H4 (cell line): Measurements from ENCODE around the gene RHBDL1. TPM values are rescaled to one million over a fixed set of nuclear protein-coding genes. Genes with fewer than 3 reads are reported as not detected.
"Not testable (repeated sequence)": the region's sequence is repeated elsewhere in the genome, so short reads cannot be mapped to it uniquely, and the experiment has no call there.

Experiments used
- DNase-seq: peaks from one replicate; pipeline ENCODE4 v3.0.0-alpha.2; 2015; ENCODE audit warnings: low spot score
- total RNA-seq: library from RNA; depleted of rRNA; stranded (reverse); fragments of >200 nt; shearing (Covaris generic); gene quantifications from 2 replicates; pipeline ENCODE4 v1.2.3, GENCODE V29; 2014

The RHBDL1 gene
- total RNA-seq, 1 experiment from 2014 or later = 0.31 TPM

DNA sequence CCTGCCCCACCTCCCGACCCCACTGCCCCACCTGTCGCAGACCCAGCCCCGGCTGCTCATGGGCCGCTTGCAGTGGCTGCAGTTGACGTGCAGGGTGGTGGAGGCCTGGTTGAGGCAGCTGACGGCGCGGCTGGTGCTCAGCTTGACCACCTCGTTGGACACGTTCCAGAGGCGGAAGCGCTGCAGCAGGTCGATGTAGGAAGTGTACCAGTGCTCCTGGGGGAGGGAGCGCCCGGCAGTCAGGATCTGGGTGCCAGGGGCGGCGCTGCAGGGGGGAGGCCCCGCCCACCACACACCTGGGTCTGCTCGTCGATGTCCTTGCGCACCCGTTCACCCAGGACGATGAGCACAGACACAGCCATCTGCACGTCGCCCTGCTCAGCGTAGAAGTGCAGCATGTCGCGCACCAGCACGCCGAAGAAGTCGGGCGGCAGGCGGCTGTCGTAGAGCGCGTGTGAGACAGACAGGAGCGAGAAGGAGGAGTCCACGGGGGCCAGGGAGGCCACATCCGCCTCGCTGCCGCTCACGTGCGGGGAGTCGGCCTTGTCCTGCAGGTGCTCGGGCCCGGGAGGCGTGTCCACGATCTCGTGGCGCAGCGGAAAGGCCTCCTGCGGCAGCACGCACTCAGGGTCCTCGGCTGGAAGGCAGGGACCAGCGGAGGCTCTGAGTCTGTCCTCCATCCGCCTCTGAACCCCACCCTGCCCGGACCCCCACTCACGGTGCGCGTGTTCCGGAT, 9.7 kb downstream of the RHBDL1 start:
- no peak for DNase-seq

DNA sequence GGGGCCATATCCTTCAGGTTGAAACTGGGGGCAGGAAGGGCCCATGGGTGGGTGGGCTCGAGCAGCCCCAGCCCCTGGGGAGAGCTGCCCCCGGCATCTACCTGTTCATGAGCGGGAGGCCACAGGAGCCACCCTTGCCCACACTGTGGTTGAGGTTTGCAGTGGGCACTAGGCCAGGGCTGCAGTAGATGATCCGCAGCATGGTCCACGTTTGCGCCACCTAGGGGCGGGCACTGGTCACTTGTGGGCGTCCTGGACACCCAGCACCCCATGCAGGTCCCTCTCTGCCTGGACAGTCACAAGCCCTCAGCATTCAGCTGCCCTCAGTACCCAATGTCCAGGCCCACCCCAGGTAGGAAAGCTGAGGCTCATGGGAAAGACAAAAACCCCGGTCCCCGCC, 10.5 kb downstream of the RHBDL1 start:
- peak; percentile 55 for DNase-seq

DNA sequence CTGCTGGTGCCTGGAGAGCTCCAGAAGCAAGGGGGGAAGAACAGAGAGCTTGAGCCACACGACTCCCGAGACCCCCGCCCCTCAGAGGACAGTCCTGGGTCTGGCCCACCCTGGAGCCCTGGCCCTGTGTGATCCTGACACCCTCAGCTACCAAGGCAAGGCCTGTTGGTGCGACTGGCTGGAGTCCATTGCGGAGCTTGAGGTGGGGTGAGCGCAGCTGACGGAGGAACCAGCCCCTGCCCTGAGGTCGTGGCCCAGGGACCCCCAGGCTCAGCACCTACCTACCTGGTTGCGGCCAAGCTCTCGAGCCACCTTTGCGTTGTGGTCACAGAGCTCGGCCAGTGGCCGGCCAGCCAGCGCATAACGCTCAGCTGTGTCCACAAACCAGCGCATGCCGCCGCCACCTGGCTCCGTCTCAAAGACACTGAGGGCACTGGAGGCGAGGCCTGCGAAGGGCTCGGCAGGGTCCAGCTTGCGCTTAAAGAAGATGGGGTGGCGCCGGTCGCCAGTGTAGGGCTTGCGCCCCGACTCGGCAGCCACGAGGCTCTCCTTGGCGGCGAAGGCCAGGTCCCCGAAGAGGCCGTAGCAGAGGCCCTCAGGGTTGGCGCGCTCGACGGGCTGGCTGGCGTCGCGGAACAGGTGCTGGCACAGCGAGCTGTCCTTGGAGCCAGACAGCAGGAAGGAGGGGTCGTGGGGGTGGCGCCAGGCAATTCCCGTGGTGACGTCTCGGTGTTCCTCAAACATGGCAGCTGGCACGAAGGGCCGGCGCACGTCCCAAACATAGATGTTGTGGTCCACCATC, 11.2 kb downstream of the RHBDL1 start:
- no peak for DNase-seq

DNA sequence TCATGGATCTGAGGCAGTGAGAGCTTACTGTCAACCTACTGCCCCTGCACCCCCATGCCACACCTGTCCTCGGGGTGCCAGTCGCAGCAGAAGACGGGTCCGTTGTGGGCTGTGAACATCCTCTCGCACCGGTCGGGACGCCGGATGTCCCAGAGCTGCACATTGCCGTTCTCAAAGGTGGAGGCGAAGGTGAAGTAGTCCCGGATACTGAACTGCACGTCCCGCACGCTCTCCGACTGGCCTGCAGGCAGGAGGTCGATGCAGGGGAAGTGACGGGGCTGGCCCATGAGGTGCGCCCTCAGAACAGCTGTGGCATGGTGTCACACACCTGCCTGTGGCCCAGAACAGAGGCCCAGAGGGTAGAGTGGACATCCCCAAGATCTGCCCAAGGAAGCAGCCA, 12.0 kb downstream of the RHBDL1 start:
- DNase-seq = no peak

DNA sequence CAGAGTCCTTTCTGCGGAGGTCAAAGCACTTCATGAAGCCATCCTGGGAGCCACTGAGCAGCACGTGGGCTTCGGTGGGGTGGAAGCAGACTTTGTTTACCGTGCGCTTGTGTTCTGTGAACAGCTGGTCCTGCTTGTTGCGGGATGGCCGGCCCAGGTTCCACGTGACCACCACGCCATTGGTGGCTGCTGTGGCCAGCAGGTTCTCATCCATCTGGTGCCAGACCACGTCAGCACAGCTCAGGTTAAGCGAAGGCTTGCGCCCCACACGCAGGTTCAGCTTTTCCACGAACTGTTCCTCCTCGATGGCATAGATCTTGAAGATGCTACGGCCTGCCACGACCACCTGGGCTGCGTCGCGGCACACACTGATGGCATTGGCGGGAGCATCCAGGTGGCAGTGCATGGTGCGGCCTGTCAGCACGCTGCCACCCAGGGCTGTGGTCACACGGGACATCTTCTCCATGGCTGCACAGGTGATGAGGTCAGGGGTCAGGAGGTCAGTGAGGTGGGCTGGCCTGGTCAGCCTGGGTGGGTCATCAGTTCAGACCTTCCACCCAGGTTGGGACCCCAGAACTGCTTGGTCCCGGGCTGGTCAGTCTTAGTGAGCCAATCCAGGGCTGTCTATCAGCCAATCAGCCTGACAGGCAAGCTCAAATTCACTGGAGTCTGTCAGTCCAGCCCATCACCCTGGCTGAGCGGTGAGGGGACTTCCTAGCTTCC, 13.9 kb downstream of the RHBDL1 start:
- DNase-seq = no peak

DNA sequence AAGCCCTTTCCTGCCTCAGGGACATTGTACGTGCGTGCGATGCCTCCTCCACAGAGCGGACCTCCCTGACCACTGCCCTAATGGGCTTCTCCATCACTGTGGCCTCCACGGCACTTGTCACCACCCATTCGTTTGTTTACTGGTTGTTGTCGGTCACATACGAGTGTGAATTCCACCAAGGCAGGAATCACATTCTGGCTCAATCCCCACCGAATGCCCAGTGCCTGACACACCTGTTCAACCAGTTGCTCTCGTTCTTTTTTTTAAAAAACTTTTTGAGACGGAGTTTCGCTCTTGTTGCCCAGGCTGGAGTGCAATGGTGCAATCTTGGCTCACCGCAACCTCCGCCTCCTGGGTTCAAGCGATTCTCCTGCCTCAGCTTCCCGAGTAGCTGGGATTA, 15.8 kb downstream of the RHBDL1 start:
- DNase-seq = not testable (repeated sequence)

DNA sequence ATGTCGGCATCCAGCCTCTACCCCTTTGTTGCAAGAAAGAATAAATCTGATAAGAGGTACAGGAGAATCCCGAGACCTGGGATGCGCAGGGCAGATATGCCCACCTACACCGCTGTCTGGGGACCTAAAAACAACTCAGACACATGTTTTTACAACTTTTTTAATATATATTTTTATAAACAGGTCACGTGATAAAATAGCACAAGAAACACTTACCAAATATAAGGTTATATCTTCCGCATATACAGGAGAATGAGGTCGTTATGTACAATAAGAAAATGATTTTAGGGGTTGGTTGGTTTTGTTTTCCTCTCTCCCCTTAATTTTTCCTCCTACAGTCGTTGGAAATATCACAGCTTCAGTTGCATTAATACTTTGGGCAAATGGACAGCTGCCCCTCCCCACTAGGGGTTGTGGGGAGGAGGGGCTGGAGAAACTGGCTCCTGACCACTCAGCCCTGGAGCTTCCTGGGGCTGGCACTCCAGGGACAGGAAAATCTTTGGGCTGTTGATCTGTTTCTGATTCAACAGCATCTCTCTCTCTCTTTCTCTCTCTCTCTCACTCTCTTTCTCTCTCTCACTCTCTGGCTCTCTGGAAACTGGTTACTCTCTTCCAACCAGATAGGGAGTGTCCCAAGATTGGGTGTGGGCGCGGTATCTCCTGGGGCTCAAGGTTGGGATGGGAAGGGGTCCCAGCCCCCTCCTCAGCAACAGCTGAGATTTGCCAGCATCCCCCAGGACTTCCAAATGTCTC, 17.1 kb downstream of the RHBDL1 start:
- DNase-seq = no peak

DNA sequence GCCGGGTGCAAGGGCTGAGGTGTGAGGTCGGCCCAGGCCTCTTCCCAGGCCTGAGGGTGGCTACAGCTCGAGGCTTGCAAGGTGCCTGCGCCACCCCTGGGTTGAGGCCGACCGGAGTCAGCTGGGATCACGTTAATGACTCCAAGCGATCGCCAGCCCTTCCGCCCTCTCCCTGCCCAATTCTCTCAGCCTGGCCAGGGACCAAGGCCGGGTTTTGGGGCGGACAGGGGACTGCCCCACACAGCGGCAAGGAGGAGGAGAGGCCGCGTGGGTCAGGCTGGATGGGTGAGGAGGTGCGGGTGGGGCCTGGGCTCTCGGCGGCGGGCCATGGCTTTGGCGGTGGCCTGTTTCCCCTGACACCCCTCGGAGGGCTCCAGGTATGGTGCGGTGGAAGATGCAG, 17.9 kb downstream of the RHBDL1 start:
- no peak for DNase-seq

DNA sequence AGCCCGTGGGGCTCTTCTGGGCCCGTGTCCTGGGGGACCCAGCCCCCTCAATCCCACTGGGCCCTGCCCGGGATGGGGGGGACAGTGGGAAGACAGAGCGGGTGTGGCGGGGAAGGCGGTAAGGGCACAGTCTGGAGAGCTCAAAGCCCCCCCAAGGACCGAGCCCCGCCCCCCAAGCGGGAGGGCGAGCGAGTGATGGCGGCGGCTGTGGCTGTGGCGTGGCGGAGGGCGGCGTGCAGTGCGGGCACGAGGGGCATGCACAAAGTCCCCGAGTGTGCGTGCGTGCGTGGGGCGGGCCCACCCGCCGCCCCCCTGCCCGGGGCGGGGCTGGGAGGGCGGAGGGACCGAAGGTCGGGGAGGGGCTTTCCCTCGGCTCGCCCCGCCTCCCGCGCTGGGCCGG, 18.3 kb downstream of the RHBDL1 start:
- no peak for DNase-seq

DNA sequence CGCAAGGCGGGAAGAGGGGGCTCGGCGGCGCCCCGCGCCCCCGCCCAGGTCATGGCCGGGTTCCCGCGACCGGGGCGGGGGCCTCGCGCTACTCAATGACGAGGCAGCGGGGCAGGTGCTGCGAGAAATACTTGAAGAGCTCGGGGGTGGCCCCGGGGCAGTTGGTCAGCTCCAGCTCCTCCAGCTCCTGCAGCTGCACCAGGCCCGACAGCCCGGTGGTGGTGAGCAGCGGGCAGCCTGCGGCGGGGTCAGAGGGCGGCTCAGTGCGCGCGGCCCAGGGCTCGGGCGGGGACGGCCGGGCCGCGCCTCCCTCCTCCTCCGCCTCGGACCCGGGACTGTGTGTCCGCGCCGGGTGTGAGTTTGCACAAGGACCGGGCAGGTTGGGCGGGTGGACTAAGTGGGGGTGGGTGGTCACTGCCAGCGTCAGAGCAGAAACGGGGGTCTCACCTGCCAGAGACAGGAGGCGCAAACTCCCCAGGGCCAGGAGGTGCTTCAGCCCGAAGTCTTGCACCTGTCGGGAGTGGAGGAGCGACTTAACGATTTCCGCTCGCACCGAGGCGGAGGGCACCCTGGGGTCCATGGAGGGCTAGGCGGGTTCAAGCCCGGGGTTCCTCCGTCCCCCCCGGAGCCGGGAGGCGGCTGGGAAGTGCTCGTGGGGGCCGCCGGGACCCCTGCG, 18.9 kb downstream of the RHBDL1 start:
- DNase-seq = no peak

DNA sequence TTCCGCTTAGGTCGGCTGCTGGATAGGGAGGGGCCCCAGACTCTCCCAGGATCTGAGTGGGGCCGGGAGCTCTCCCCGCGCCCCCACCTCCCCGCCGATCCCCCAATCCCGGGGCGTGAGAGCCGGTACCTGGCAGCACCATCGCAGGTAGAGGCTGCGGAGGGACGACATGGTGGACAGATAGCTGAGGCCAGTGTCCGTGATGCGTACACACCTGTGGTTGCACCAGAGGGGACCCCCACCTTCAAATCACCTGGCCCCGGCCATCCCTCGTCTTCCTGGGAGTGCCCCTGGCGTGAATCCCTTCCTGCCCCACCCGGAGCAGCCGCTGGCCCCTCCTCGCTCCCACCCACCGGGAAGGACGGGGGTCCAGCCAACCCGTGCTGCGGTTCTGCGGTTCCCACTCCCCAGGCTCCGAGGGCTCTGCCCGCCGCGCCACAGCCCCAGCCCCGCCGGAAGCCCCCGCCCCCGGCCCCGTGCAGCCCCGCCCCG, 19.4 kb downstream of the RHBDL1 start:
- DNase-seq = no peak

DNA sequence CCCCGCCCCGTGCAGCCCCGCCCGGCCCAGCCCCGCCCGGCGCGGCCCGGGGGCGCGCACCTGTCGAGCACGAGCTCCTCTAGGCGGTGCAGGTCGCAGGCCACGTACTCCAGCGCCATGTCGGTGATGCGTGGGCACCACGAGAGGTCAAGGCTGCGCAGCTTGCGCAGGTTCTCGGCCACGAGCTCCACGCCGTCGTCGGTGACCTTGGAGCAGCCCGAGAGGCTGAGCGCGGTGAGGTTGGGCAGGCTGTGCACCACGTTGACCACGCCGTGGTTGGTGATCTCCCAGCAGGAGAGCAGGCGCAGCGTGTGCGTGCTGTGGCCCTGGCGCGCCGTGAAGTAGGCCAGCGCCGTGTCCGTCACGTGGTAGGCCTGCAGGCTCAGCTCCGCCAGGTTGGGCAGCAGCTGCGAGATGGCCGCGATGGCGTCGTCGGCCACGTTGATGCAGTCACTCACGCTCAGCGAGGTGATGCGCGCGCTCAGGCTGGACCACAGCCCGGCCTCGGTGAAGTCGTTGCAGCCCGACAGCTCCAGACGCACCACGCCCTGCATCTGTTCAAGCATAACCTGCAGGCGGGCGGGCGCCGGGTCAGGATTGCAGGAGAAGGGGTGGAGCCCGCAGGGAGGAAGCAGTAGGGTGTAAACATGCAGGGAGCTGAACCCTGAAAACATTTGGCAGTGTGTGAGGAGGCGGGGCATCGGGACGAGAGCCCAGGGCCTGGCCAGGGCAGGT, 20.1 kb downstream of the RHBDL1 start:
- no peak for DNase-seq

DNA sequence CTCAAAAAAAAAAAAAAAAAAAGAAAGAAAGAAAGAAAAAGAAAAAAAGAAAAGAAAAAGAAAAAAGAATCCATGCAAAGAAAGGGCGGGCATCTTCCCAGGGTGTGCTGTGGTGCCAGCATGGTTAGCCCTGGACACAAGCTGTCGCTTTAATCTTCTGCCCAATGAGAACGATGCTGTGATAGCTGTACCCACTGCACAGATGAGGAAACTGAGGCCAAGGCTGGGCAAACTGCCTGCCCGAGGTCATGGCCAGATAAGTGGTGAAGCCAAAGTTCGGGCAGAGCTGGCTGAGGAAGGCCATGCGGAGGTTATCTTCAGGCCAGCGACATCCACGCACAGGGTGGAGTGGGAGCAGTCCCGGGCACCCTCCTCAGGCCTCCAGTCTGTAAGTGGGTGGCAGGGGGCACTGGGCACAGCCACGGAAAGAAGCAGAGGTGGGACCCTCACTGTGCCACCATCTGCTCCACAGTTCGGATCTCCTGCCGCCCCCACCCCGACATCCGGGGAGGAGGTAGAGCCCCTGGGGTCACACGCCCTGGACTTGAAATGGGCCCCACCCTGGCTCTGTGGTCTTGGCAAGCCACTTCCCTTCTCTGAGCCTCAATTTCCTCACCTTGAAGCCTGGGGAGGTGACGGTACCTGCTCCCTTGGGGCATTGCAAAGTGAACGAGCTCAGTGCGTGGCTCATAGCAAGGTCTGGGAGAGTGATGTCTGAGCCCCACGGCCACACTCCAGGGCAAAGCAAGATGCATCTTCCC, 23.6 kb downstream of the RHBDL1 start:
- no peak for DNase-seq

DNA sequence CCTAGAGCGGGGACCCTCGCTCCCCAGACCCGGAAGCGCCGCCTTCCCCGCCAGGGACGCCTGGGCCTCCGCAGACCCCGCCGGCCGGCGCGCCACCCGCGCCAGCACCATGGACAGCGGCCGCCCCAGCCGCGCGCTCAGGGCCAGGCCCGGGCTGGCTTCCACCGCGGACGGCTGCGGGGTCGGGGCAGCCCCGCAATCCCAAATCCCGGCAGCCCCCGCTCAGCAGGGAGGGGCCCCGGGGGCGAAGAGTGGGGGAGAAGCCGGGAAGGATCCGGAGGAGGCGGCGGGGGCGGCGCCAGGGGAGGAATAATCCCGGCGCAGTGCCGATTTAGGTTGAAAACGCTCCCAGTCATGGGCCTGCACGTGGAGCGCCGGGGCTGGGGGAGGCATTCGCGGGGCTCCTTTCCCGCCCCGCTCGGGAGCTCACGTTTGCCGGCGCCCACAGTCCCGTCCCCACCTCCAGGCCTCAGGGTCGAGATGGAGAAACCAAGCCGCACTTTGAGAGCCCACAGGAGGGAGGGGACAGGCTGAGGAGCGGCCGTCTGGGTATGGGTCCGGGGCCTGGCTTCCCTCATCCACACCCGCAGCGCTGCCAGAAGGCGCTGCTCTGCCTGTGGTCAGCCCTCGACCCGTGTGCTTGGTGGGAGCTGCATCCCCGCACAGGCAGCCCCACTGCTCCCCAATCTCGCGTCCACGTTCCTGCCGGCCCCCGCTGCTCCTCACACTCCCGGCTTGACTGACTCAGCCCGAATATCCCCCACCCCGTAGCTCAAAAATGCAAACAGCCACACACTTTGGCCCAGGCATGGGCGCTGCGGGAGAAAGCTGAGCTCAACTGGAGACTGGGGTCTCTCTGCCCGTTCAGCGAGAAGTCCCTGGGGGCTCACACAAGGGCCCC, 25.5 kb downstream of the RHBDL1 start:
- DNase-seq = no peak

DNA sequence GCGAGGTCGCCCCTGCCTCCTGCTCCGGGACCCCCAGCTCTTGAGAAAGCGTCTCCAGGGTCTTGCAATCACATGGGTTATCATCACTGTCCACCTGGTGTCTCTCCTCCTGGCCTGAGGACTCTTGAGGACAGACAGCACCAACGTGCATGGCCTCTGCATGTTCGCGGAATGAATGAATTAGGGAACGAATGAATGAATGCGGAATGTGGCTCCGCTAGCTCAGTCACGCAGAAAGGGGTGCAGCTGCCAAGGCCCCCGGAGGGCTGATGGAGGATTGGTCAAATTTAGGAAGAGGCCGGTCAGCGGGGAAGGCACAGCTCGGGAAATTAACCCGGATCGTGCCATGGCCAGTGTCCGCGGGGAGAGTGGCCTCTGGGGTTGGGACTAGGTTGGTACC, 26.9 kb downstream of the RHBDL1 start:
- no peak for DNase-seq

DNA sequence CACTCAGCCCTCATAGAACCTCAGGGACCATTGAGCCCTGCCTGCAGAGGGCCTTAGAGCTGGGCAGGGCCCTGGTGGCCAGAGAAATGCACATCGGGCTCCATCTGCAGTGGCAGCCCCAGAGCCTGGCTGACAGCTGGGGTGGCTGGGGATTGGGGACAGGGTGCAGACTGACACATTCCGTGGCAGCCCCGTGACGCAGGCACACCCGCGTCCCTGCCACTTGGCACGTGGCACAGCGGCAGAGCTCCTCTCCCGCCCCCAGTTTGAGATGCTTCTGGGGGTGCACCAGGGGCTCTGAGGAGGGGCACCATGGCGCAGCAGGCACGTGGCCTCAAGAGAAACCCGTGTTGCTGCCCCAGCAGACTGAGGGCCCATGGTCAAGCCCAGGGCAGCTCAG, 27.9 kb downstream of the RHBDL1 start:
- no peak for DNase-seq

DNA sequence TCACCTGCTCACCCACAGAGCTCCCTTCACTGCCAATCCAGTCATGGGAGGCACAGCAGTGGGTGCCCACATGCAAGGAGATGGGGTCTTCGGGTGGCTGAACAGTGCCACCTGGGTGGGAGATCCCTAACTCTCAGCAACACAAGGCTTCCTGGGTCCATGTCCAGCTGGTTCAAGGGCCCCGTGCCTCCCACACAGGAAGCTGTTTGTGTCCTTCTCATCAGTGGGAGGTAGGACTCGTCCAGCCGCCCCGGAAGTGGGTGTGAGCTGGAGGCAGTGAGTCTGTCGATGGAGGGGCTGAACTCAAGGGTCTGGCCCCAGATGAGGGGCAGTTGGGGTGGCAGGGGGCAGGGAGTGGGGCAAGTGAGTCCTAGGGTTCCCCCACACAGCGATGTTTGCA, 28.6 kb downstream of the RHBDL1 start:
- DNase-seq = no peak

DNA sequence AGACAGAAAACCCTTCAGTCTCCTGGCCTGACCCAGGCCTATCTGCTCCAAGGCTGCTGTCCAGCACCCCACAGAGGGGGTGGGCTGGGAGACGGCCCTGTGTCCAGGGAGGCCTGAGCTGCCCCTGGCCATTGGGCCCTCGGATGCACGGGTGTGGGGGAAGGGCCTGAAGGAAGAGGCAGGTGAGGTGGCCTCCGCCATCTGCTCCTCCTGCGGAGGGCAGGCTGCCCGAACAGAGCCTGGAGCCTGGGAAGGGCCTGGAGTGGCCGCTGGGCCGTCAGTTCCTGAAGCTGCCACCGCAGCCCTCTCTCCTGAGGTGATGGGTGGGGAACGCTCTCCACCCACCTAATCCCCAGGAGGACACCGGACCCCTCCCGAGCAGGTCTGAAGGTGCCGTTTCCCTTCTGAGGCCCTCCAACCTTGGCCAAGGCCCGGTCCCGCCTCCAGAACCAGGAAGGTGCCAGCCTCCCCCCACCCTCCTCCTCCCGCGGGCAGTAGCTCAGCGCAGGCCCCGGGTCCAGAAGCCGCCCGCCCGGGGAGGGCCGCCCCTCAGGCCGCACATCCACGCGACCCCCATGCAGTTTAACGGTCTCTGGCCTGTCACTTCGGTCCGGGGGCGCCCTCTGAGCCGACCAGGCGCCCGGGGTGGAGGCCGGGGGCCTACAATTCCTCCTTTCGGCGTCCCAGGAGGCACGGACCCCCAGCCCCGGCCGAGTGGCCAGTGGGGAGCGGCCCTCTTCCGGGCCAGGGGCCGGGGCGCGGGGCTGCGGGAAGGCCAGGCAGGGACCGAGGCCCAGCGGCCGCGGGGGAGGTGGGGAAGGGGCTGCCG, 29.3 kb downstream of the RHBDL1 start:
- DNase-seq = no peak
